GM12891 (cell line): ENCODE data around the gene SPTBN4.
A peak's percentile ranks its signal among the peaks of the same experiment; 100 is the strongest.

ENCODE experiments used
- DNase-seq: peaks from one replicate; pipeline ENCODE4 v3.0.0; 2011; ENCODE audit warnings: low spot score; ENCODE audit not compliant: insufficient read length
- FAIRE-seq: peaks from 2 replicates; lab custom pipeline; 2011; peaks lifted over from hg19 to GRCh38; lab: Jason Lieb, UNC
- PAX5 ChIP-seq: IDR thresholded peaks from 2 replicates; pipeline ENCODE4 v1.6.1; 2011; ENCODE audit warnings: low read length, moderate library complexity, mild to moderate bottlenecking; ENCODE audit not compliant: insufficient read depth, severe bottlenecking
- POLR2A ChIP-seq: IDR thresholded peaks from 2 replicates; pipeline ENCODE4 v1.6.1; 2011; ENCODE audit warnings: low read depth, low read length, control low read depth
- POLR2AphosphoS5 ChIP-seq: IDR thresholded peaks from 2 replicates; pipeline ENCODE4 v1.6.1; 2011; ENCODE audit warnings: low read depth, low read length, control low read depth
- POU2F2 ChIP-seq: IDR thresholded peaks from 2 replicates; pipeline ENCODE4 v1.6.1; 2011; ENCODE audit warnings: low read depth, mild to moderate bottlenecking, control low read depth, low read length, moderate library complexity
- SPI1 ChIP-seq: IDR thresholded peaks from 2 replicates; pipeline ENCODE4 v1.6.1; 2011; ENCODE audit warnings: low read depth, low read length, control low read depth
- TAF1 ChIP-seq: IDR thresholded peaks from 2 replicates; pipeline ENCODE4 v1.6.1; 2011; ENCODE audit warnings: low read depth, low read length, control low read depth

Gene SPTBN4

GRCh38 chr19:40599331-40599901 lies 132.6 kb downstream of the SPTBN4 start:
- no peak for TF ChIP-seq TAF1
- no peak for TF ChIP-seq SPI1
- no peak for TF ChIP-seq POLR2A
- TF ChIP-seq POU2F2, result no peak
- TF ChIP-seq POLR2AphosphoS5, result no peak
- no peak for TF ChIP-seq PAX5
- FAIRE-seq, result no peak
- no peak for DNase-seq

- no peak for TF ChIP-seq POU2F2
- no peak for TF ChIP-seq POLR2A
- no peak for TF ChIP-seq TAF1
- TF ChIP-seq POLR2AphosphoS5, result no peak
- TF ChIP-seq PAX5, result no peak
- TF ChIP-seq SPI1, result no peak
- no peak for DNase-seq
- FAIRE-seq, result no peak
Observed at GRCh38 chr19:40599902-40600569, 133.2 kb downstream of the SPTBN4 start.

GRCh38 chr19:40600570-40601133 lies 133.9 kb downstream of the SPTBN4 start:
- FAIRE-seq, result no peak
- no peak for DNase-seq
- TF ChIP-seq POLR2AphosphoS5 (no peak), TAF1 (no peak), POU2F2 (no peak), PAX5 (no peak), SPI1 (no peak), POLR2A (no peak)

GRCh38 chr19:40601134-40601974 lies 134.6 kb downstream of the SPTBN4 start, which contains the start of gene LTBP4:
TSS of gene LTBP4 (plus strand) at chr19:40601369. CDS start at chr19:40601388, 19 bp downstream.
- DNase-seq (no peak), FAIRE-seq (peak; percentile 56)
- TF ChIP-seq POU2F2, result no peak
- no peak for TF ChIP-seq PAX5
- no peak for TF ChIP-seq SPI1
- TF ChIP-seq POLR2AphosphoS5, result no peak
- no peak for TF ChIP-seq TAF1
- TF ChIP-seq POLR2A, result no peak

- no peak for DNase-seq
- no peak for FAIRE-seq
- TF ChIP-seq TAF1 (no peak), POLR2AphosphoS5 (no peak), POLR2A (no peak), POU2F2 (no peak), SPI1 (no peak), PAX5 (no peak)
Observed at GRCh38 chr19:40603071-40603388, 136.2 kb downstream of the SPTBN4 start.

GRCh38 chr19:40603389-40604170 lies 136.8 kb downstream of the SPTBN4 start:
- FAIRE-seq (peak; percentile 96), DNase-seq (peak; percentile 92)
- TF ChIP-seq PAX5 (no peak), POLR2AphosphoS5 (no peak), TAF1 (no peak), POU2F2 (no peak), SPI1 (peak; percentile 26; the same call in 1 of the 2 replicates), POLR2A (no peak)

GRCh38 chr19:40604171-40604646 lies 137.4 kb downstream of the SPTBN4 start:
- no peak for DNase-seq
- no peak for FAIRE-seq
- no peak for TF ChIP-seq SPI1
- TF ChIP-seq POLR2A, result no peak
- no peak for TF ChIP-seq POU2F2
- no peak for TF ChIP-seq PAX5
- no peak for TF ChIP-seq POLR2AphosphoS5
- no peak for TF ChIP-seq TAF1

GRCh38 chr19:40604647-40605215 lies 137.9 kb downstream of the SPTBN4 start:
- no peak for TF ChIP-seq POU2F2
- TF ChIP-seq PAX5, result no peak
- no peak for TF ChIP-seq TAF1
- no peak for TF ChIP-seq POLR2AphosphoS5
- no peak for TF ChIP-seq SPI1
- TF ChIP-seq POLR2A, result no peak
- no peak for FAIRE-seq
- DNase-seq, result no peak
